CD4-positive, alpha-beta T cell (primary cell): ENCODE measurements around the gene ZBTB20. TPM values are rescaled to one million over a fixed set of nuclear protein-coding genes. Genes with fewer than 3 reads are reported as not detected.

Source experiments
- ATAC-seq: fragments of 200-7000 bp; cut with Tn5 transposase; one replicate; pipeline ENCODE4 v1.10.0; 2022; ENCODE audit warnings: mild to moderate bottlenecking; ENCODE audit not compliant: poor library complexity
- CTCF ChIA-PET: fragments of 350-600 bp; sonication (Branson Sonifier 250); formaldehyde crosslinking; loops from one replicate; lab custom pipeline; 2021; ENCODE audit warnings: antibody characterized with exemption, inconsistent platforms; lab: Charles Lee
- POLR2A ChIA-PET: fragments of 350-600 bp; sonication (Branson Sonifier 250); formaldehyde crosslinking; loops from one replicate; lab custom pipeline; 2021; ENCODE audit warnings: antibody characterized with exemption, inconsistent platforms; lab: Charles Lee
- DNase-seq, 14 experiments: peaks; one replicate each; pipeline ENCODE4 v3.0.0-alpha.2; 2013 to 2020; ENCODE audit warnings: mixed read lengths in 2 of 14
- H3K27ac ChIP-seq, 2 donors: one replicate each; pipeline versions ENCODE4 v1.5.1 to v1.7.0; 2013; ENCODE audit warnings: low read length in 2 of 2, low read depth in 1 of 2, mild to moderate bottlenecking in 1 of 2
- H3K27me3 ChIP-seq, 2 experiments: 1 replicate in 1 of 2; 2 replicates in 1 of 2; pipeline versions ENCODE4 v1.6.1 to v1.7.0; 2013; ENCODE audit warnings: low read length in 2 of 2, control low read depth in 1 of 2, mild to moderate bottlenecking in 1 of 2, moderate library complexity in 1 of 2; ENCODE audit not compliant: insufficient read depth in 2 of 2, control insufficient read depth in 1 of 2
- H3K36me3 ChIP-seq: one replicate; pipeline ENCODE4 v1.6.1; 2013; ENCODE audit warnings: low read length, control low read depth; ENCODE audit not compliant: insufficient read depth
- H3K4me1 ChIP-seq: one replicate; pipeline ENCODE4 v1.6.1; 2013; ENCODE audit warnings: low read length, control low read depth; ENCODE audit not compliant: insufficient read depth
- H3K4me3 ChIP-seq: one replicate; pipeline ENCODE4 v1.5.1; 2013; ENCODE audit warnings: mild to moderate bottlenecking, low read length, moderate library complexity
- H3K9me3 ChIP-seq, 2 experiments: 1 replicate in 1 of 2; 2 replicates in 1 of 2; pipeline versions ENCODE4 v1.6.1 to v1.7.0; 2013; ENCODE audit warnings: low read length in 2 of 2, mild to moderate bottlenecking in 2 of 2, control low read depth in 1 of 2, moderate library complexity in 1 of 2; ENCODE audit not compliant: control insufficient read depth in 1 of 2, insufficient read depth in 1 of 2
- H3K27ac Mint-ChIP-seq: one replicate; pipeline ENCODE4 v1.8.0; 2020; ENCODE audit warnings: mixed read lengths
- H3K27me3 Mint-ChIP-seq: one replicate; pipeline ENCODE4 v1.8.0; 2021; ENCODE audit warnings: mixed read lengths
- H3K36me3 Mint-ChIP-seq: one replicate; pipeline ENCODE4 v1.8.0; 2021; ENCODE audit warnings: low read depth, mixed read lengths
- H3K4me1 Mint-ChIP-seq: one replicate; pipeline ENCODE4 v1.8.0; 2021; ENCODE audit warnings: low read depth, mixed read lengths
- H3K4me3 Mint-ChIP-seq: one replicate; pipeline ENCODE4 v1.8.0; 2020; ENCODE audit warnings: mild to moderate bottlenecking, mixed read lengths
- H3K9me3 Mint-ChIP-seq: one replicate; pipeline ENCODE4 v1.8.0; 2020; ENCODE audit warnings: mixed read lengths
- intact Hi-C, 2 experiments: fragments of 100-400 bp; cut with DNase I in 1 of 2; cut with micrococcal nuclease in 1 of 2; formaldehyde crosslinking; loops; one replicate each; pipeline versions ENCODE4 v1.15.1 to v1.9.0; 2023 to 2025; cut with DNase I, micrococcal nuclease
- total RNA-seq, 174 experiments: library from RNA in 2 of 174; stranded (reverse) in 2 of 174; gene quantifications; one replicate each; pipeline ENCODE4 v1.2.3 and lab custom pipeline; 2021 to 2026
- TF ChIP-seq, protein P1 (sequence below): fragments of 200-600 bp; IDR thresholded peaks from one replicate; pipeline ENCODE4 v1.8.0; 2022; ENCODE audit warnings: antibody characterized with exemption, mild to moderate bottlenecking

Gene ZBTB20
- total RNA-seq, 2 experiments from 2014 or later: 41.6 to 47.4 TPM

DNA sequence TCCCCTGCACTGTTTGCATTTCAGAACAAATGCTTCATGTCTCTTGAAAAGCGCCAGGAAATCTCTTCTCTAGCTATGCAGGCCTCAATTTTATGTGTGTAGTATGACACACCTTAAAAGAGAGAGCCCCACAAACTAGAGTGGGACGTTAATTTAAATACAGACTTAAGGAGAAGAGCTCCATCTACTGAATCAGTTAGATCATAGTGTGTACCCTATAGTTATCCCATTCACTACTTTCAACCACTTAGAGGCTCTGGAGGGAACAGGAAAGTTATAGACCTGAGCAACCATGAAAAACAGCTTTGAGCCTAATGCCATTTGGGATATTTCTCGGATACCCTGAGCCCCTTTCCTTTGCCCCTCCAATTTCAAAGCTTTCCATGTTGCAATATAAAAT lies 699.5 kb downstream of the ZBTB20 start:
- Histone ChIP-seq H3K27ac (no peak overlapping the region), H3K4me3 (no peak overlapping the region), H3K4me1 (no peaks in the 10 kb centered on the region), H3K27me3 (no peaks in the 10 kb centered on the region), H3K36me3 (no peaks in the 10 kb centered on the region), H3K9me3 (no peaks in the 10 kb centered on the region)
- H3K27me3 Mint-ChIP-seq: no peaks in the 10 kb centered on the region
- ATAC-seq: no peak
- intact Hi-C loops: no loop called here
- H3K27ac Mint-ChIP-seq: no peak overlapping the region
- H3K9me3 Mint-ChIP-seq: no peaks in the 10 kb centered on the region
- H3K4me1 Mint-ChIP-seq: peaks cover 11% of the 10 kb centered on the region
- H3K4me3 Mint-ChIP-seq: no peak overlapping the region
- ChIA-PET CTCF (interaction anchor here (1.4 to 1.5 kb wide), 2 partner anchors 12 to 33 kb away, joined by 4 read pairs; no protein-coding TSS in a partner anchor), POLR2A (no interaction called here)
- TF ChIP-seq, protein P1, sequence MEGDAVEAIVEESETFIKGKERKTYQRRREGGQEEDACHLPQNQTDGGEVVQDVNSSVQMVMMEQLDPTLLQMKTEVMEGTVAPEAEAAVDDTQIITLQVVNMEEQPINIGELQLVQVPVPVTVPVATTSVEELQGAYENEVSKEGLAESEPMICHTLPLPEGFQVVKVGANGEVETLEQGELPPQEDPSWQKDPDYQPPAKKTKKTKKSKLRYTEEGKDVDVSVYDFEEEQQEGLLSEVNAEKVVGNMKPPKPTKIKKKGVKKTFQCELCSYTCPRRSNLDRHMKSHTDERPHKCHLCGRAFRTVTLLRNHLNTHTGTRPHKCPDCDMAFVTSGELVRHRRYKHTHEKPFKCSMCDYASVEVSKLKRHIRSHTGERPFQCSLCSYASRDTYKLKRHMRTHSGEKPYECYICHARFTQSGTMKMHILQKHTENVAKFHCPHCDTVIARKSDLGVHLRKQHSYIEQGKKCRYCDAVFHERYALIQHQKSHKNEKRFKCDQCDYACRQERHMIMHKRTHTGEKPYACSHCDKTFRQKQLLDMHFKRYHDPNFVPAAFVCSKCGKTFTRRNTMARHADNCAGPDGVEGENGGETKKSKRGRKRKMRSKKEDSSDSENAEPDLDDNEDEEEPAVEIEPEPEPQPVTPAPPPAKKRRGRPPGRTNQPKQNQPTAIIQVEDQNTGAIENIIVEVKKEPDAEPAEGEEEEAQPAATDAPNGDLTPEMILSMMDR: no peak
- DNase-seq: no peak
- no peaks in the 10 kb centered on the region for H3K36me3 Mint-ChIP-seq

DNA sequence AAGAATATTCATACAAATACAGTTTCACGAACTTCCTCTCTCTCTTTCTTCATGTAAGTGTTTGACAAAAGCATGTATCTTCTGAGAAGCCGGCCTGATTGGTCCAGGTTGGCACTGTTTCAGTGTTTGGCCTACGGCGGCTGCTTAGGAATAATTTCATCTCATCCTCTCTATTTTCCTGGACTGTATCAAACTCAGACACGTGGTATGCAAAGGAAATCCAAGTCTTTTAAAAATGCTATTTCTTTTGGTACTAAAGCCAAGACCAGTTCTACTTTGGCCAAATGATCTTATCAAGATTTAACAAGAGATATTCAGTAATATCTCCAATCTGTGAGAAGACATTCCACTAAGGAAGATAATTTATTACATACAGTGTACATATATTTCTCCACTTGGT lies 700.5 kb downstream of the ZBTB20 start:
- H3K27ac ChIP-seq: no peak overlapping the region
- Mint-ChIP-seq H3K27ac (no peak overlapping the region), H3K36me3 (no peaks in the 10 kb centered on the region), H3K4me1 (peaks cover 7% of the 10 kb centered on the region), H3K4me3 (no peak overlapping the region), H3K9me3 (no peaks in the 10 kb centered on the region), H3K27me3 (no peaks in the 10 kb centered on the region)
- H3K27me3 ChIP-seq: no peaks in the 10 kb centered on the region
- POLR2A ChIA-PET: no interaction called here
- CTCF ChIA-PET: no interaction called here
- no peaks in the 10 kb centered on the region for H3K36me3 ChIP-seq
- ATAC-seq (no peak), DNase-seq (no peak)
- no peak overlapping the region for H3K4me3 ChIP-seq
- H3K4me1 ChIP-seq: no peaks in the 10 kb centered on the region
- no peaks in the 10 kb centered on the region for H3K9me3 ChIP-seq
- intact Hi-C loops: no loop called here
- TF ChIP-seq, protein P1: no peak

DNA sequence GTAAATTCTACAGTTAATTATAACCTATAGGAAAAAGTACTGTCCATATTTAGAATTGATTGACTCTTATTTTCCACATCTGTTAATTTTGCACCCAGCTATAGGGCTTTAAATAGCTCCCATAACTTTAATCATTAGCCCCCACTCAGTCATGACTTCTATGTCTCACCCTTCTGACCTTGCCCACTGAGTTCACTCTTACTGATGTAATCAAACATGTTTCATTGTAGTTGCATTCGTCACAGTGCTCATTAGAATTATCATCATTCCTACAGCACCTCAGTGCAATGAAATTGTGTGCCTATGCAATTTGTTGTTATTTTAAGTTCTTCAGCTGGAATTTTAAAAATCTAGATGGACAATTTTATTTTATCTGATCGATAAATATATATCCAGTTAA lies 701.9 kb downstream of the ZBTB20 start:
- no peaks in the 10 kb centered on the region for H3K36me3 ChIP-seq
- CTCF ChIA-PET: no interaction called here
- H3K27ac ChIP-seq: no peak overlapping the region
- H3K4me1 ChIP-seq: no peaks in the 10 kb centered on the region
- no peaks in the 10 kb centered on the region for H3K4me1 Mint-ChIP-seq
- no peak for DNase-seq
- H3K9me3 Mint-ChIP-seq: no peaks in the 10 kb centered on the region
- H3K27me3 ChIP-seq: no peaks in the 10 kb centered on the region
- no peak overlapping the region for H3K4me3 Mint-ChIP-seq
- H3K9me3 ChIP-seq: no peaks in the 10 kb centered on the region
- no peak overlapping the region for H3K4me3 ChIP-seq
- intact Hi-C loops: no loop called here
- H3K27me3 Mint-ChIP-seq: no peaks in the 10 kb centered on the region
- TF ChIP-seq, protein P1: no peak
- no peaks in the 10 kb centered on the region for H3K36me3 Mint-ChIP-seq
- no peak overlapping the region for H3K27ac Mint-ChIP-seq
- no peak for ATAC-seq
- POLR2A ChIA-PET: no interaction called here
